Hepatocyte (in vitro differentiated cells): ENCODE results near the gene NAV2. TPM values are rescaled to one million over a fixed set of nuclear protein-coding genes. Genes with fewer than 3 reads are reported as not detected.

ENCODE experiments used
- DNase-seq: peaks from one replicate; pipeline ENCODE4 v3.0.0-alpha.2; 2016; ENCODE audit warnings: low spot score
- H2AFZ ChIP-seq: fragments of 200-600 bp; sonication (generic); 2 replicates; pipeline ENCODE4 v1.6.0; 2016; ENCODE audit warnings: antibody characterized with exemption, mild to moderate bottlenecking
- H3K27ac ChIP-seq: fragments of 200-600 bp; sonication (generic); 2 replicates; pipeline ENCODE4 v1.5.1; 2016; ENCODE audit warnings: mild to moderate bottlenecking
- H3K27me3 ChIP-seq: fragments of 200-600 bp; sonication (generic); 2 replicates; pipeline ENCODE4 v1.6.1; 2016
- H3K36me3 ChIP-seq: fragments of 200-600 bp; sonication (generic); replicated peaks from 2 replicates; pipeline ENCODE4 v1.5.1; 2016; ENCODE audit warnings: low read depth; ENCODE audit not compliant: insufficient read depth
- H3K4me1 ChIP-seq: fragments of 200-600 bp; sonication (generic); 2 replicates; pipeline ENCODE4 v1.5.1; 2016; ENCODE audit warnings: mild to moderate bottlenecking, moderate library complexity; ENCODE audit not compliant: insufficient read depth
- H3K4me2 ChIP-seq: fragments of 200-600 bp; sonication (generic); 2 replicates; pipeline ENCODE4 v1.6.0; 2016
- H3K4me3 ChIP-seq: fragments of 200-600 bp; sonication (generic); 2 replicates; pipeline ENCODE4 v1.5.1; 2016; ENCODE audit warnings: mild to moderate bottlenecking
- H3K79me2 ChIP-seq: fragments of 200-600 bp; sonication (generic); 2 replicates; pipeline ENCODE4 v1.6.0; 2017; ENCODE audit warnings: mild to moderate bottlenecking
- H3K9me2 ChIP-seq: fragments of 200-600 bp; sonication (generic); replicated peaks from 2 replicates; pipeline ENCODE4 v1.6.0; 2017; ENCODE audit warnings: mild to moderate bottlenecking; ENCODE audit not compliant: insufficient read depth
- H3K9me3 ChIP-seq: fragments of 200-600 bp; sonication (generic); 2 replicates; pipeline ENCODE4 v1.5.1; 2016; ENCODE audit warnings: low read depth, mild to moderate bottlenecking
- H4K20me1 ChIP-seq: fragments of 200-600 bp; sonication (generic); 2 replicates; pipeline ENCODE4 v1.6.0; 2016; ENCODE audit warnings: mild to moderate bottlenecking; ENCODE audit not compliant: insufficient read depth, poor library complexity, severe bottlenecking
- EZH2 ChIP-seq: fragments of 200-600 bp; sonication (generic); IDR thresholded peaks from 2 replicates; pipeline ENCODE4 v1.6.1; 2016; ENCODE audit warnings: antibody characterized with exemption, mild to moderate bottlenecking, borderline replicate concordance
- EZH2phosphoT487 ChIP-seq: fragments of 200-600 bp; sonication (generic); IDR thresholded peaks from one replicate; pipeline ENCODE4 v1.6.1; 2018; ENCODE audit warnings: antibody characterized with exemption, mild to moderate bottlenecking, low read depth, moderate library complexity; ENCODE audit not compliant: unreplicated experiment, severe bottlenecking
- WGBS: methylation state at CpG from one replicate; pipeline ENCODE4 v1.1.6; 2016; ENCODE audit warnings: low lambda C conversion rate; ENCODE audit errors: missing lambda C conversion rate; 5-methylcytosine and 5-hydroxymethylcytosine counted together
- polyA plus RNA-seq: library from polyadenylated mRNA; unstranded; fragments of >200 nt; fragmentation: Nextera tagmentation; extraction: Ambion mirVana; gene quantifications from 2 replicates; pipeline ENCODE4 v1.2.1, GENCODE V29; 2016
- total RNA-seq: library from RNA; depleted of rRNA; stranded (reverse); fragments of >200 nt; gene quantifications from 2 replicates; pipeline ENCODE4 v1.2.3, GENCODE V29; 2014
- TF ChIP-seq, protein P1 (sequence below): fragments of 200-600 bp; sonication (generic); IDR thresholded peaks from 2 replicates; pipeline ENCODE4 v1.5.1; 2016; ENCODE audit warnings: antibody characterized with exemption, mild to moderate bottlenecking; ENCODE audit not compliant: poor library complexity

The NAV2 gene
- total and polyA plus RNA-seq, 2 experiments from 2014 or later: 23.7 to 30.8 TPM

GRCh38 chr11:19919050-19919561 lies 206.5 kb downstream of the NAV2 start:
- Histone ChIP-seq H3K36me3 (peaks cover 8% of the 10 kb centered on the region), H3K9me3 (no peaks in the 10 kb centered on the region), H3K27me3 (no peaks in the 10 kb centered on the region), H3K4me2 (no peak overlapping the region), H2AFZ (no peak overlapping the region), H3K79me2 (no peaks in the 10 kb centered on the region), H3K27ac (no peak overlapping the region), H4K20me1 (no peaks in the 10 kb centered on the region), H3K9me2 (no peaks in the 10 kb centered on the region), H3K4me3 (no peak overlapping the region), H3K4me1 (peaks cover 13% of the 10 kb centered on the region)
- DNase-seq: peak; percentile 43
- WGBS: 83% methylated on average over 7 of the region's 7 CpGs
- TF ChIP-seq EZH2 (no peak), EZH2phosphoT487 (no peak)

DNA sequence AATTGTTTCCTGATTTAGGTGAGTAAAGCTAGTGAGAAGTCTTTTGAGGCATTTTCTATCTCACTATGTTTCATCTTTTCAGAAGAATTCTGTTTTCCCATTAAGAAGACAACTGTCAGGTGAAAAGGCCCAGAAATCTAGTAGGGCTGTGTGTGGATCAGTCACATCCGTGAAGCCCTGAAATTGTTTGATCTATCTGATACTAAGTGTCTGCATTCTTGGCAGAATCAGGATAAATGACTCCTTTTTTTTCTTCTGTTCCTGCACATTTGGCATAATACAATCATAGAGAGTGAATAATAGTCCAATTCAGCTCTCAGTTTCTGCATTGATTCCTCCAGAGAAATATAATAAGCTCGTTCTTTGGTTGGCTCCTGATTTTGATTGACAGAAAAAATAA lies 208.3 kb downstream of the NAV2 start:
- Histone ChIP-seq H2AFZ (no peak overlapping the region), H3K9me3 (no peaks in the 10 kb centered on the region), H3K27ac (no peak overlapping the region), H4K20me1 (no peaks in the 10 kb centered on the region), H3K4me1 (peaks cover 17% of the 10 kb centered on the region), H3K4me3 (no peak overlapping the region), H3K9me2 (no peaks in the 10 kb centered on the region), H3K79me2 (no peaks in the 10 kb centered on the region), H3K36me3 (peaks cover 8% of the 10 kb centered on the region), H3K27me3 (no peaks in the 10 kb centered on the region), H3K4me2 (no peak overlapping the region)
- DNase-seq: no peak
- TF ChIP-seq EZH2phosphoT487 (no peak), EZH2 (no peak)
- TF ChIP-seq, protein P1, sequence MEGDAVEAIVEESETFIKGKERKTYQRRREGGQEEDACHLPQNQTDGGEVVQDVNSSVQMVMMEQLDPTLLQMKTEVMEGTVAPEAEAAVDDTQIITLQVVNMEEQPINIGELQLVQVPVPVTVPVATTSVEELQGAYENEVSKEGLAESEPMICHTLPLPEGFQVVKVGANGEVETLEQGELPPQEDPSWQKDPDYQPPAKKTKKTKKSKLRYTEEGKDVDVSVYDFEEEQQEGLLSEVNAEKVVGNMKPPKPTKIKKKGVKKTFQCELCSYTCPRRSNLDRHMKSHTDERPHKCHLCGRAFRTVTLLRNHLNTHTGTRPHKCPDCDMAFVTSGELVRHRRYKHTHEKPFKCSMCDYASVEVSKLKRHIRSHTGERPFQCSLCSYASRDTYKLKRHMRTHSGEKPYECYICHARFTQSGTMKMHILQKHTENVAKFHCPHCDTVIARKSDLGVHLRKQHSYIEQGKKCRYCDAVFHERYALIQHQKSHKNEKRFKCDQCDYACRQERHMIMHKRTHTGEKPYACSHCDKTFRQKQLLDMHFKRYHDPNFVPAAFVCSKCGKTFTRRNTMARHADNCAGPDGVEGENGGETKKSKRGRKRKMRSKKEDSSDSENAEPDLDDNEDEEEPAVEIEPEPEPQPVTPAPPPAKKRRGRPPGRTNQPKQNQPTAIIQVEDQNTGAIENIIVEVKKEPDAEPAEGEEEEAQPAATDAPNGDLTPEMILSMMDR: no peak
- 62% methylated on average over 2 of the region's 2 CpGs for WGBS

- no peak for TF ChIP-seq EZH2
- TF ChIP-seq, protein P1: no peak
- no peak for TF ChIP-seq EZH2phosphoT487
- H3K9me2 ChIP-seq: no peaks in the 10 kb centered on the region
- H3K4me2 ChIP-seq: no peak overlapping the region
- 85% methylated on average over 3 of the region's 3 CpGs for WGBS
- peaks cover 21% of the 10 kb centered on the region for H3K4me1 ChIP-seq
- no peaks in the 10 kb centered on the region for H4K20me1 ChIP-seq
- no peak overlapping the region for H3K4me3 ChIP-seq
- no peaks in the 10 kb centered on the region for H3K27me3 ChIP-seq
- peaks cover 8% of the 10 kb centered on the region for H3K36me3 ChIP-seq
- H3K9me3 ChIP-seq: no peaks in the 10 kb centered on the region
- H3K79me2 ChIP-seq: no peaks in the 10 kb centered on the region
- H3K27ac ChIP-seq: no peak overlapping the region
- no peak for DNase-seq
- no peak overlapping the region for H2AFZ ChIP-seq
These were observed 209.5 kb downstream of the NAV2 start for GRCh38 chr11:19921976-19922688.

DNA sequence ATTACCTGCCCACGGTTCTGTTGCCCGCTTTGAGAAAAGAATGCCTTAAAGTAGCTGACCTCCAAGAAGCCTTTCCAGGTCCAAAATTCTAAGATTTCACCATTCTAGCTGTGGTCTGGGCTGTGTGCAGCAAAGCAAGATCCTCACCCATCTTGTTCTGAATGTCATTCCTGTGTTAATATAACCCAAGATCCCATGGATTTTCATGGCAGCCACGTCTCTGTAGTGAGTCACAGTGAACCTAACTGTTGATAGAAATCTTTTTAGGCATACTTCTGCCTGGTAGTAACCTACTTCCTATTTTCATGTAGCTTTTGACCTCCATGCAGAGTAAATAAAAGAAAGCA lies 210.0 kb downstream of the NAV2 start:
- 80% methylated on average over 3 of the region's 3 CpGs for WGBS
- no peaks in the 10 kb centered on the region for H4K20me1 ChIP-seq
- no peaks in the 10 kb centered on the region for H3K79me2 ChIP-seq
- H3K36me3 ChIP-seq: peaks cover 8% of the 10 kb centered on the region
- no peak overlapping the region for H2AFZ ChIP-seq
- H3K27me3 ChIP-seq: no peaks in the 10 kb centered on the region
- H3K4me1 ChIP-seq: peaks cover 21% of the 10 kb centered on the region
- no peak overlapping the region for H3K4me2 ChIP-seq
- DNase-seq: no peak
- H3K4me3 ChIP-seq: no peak overlapping the region
- TF ChIP-seq, protein P1: no peak
- no peak for TF ChIP-seq EZH2
- no peak for TF ChIP-seq EZH2phosphoT487
- no peaks in the 10 kb centered on the region for H3K9me2 ChIP-seq
- H3K9me3 ChIP-seq: no peaks in the 10 kb centered on the region
- H3K27ac ChIP-seq: no peak overlapping the region
